RWPE2 (cell line): ENCODE data around the gene ATP5PD.

Source experiments
- ATAC-seq: fragments of 200-7000 bp; cut with Tn5 transposase; 3 replicates; pipeline ENCODE4 v1.9.1; 2021; ENCODE audit warnings: low read depth
- DNase-seq: peaks from one replicate; pipeline ENCODE4 v3.0.0-alpha.2; 2020; ENCODE audit warnings: low spot score
- H3K27ac ChIP-seq: fragments of 450-650 bp; 2 replicates; pipeline ENCODE4 v1.5.1; 2017; ENCODE audit warnings: mild to moderate bottlenecking; ENCODE audit not compliant: poor library complexity, severe bottlenecking
- H3K27me3 ChIP-seq: fragments of 250-450 bp; sonication (Bioruptor Pico); 2 replicates; pipeline ENCODE4 v1.5.1; 2021; ENCODE audit warnings: mild to moderate bottlenecking, moderate library complexity; ENCODE audit not compliant: insufficient read depth, poor library complexity, severe bottlenecking
- H3K36me3 ChIP-seq: fragments of 250-450 bp; sonication (Bioruptor Pico); 2 replicates; pipeline ENCODE4 v1.5.1; 2020; ENCODE audit warnings: low read depth, mild to moderate bottlenecking, moderate library complexity
- H3K4me1 ChIP-seq: fragments of 250-450 bp; sonication (Bioruptor Pico); 2 replicates; pipeline ENCODE4 v1.5.1; 2021; ENCODE audit warnings: mild to moderate bottlenecking, moderate library complexity; ENCODE audit not compliant: insufficient read depth, poor library complexity, severe bottlenecking
- H3K4me3 ChIP-seq: fragments of 250-450 bp; sonication (Bioruptor Pico); 2 replicates; pipeline ENCODE4 v1.5.1; 2021; ENCODE audit warnings: mild to moderate bottlenecking, moderate library complexity; ENCODE audit not compliant: severe bottlenecking
- H3K9me3 ChIP-seq: fragments of 250-450 bp; sonication (Bioruptor Pico); 2 replicates; pipeline ENCODE4 v1.5.1; 2021; ENCODE audit warnings: mild to moderate bottlenecking, moderate library complexity; ENCODE audit not compliant: severe bottlenecking
- TF ChIP-seq, protein P1 (sequence below): fragments of 450-650 bp; IDR thresholded peaks from one replicate; pipeline ENCODE4 v1.5.1; 2017; ENCODE audit warnings: mild to moderate bottlenecking, moderate library complexity; ENCODE audit not compliant: poor library complexity, severe bottlenecking

ATP5PD gene

DNA sequence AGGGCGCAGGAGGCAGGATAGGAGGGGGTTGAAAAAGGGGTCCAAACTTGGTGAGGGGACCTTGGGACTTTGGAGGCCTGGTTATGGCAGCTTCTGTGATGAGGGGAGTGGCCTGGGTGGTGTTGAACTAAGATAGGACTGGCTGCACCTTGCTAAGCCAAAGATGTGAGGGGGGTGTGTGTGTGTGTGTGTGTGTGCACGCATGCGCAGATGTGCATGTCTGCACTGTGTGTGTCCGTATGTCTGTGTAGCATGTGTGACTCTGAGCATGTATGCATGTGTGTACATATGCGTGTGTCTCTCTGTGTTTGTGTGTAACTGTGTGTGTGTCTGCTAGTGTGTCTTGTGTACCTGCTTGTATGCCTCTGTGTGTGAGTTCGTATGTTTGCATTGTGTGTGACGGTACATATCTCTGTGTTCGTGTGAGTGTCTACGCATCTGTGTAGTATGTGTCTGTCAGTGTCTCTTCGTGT lies 45.1 kb upstream of the ATP5PD start:
- DNase-seq (no peak), ATAC-seq (no peak)
- no peak overlapping the region for H3K4me3 ChIP-seq
- peak overlapping the region; percentile 49 for H3K27ac ChIP-seq
- TF ChIP-seq, protein P1, sequence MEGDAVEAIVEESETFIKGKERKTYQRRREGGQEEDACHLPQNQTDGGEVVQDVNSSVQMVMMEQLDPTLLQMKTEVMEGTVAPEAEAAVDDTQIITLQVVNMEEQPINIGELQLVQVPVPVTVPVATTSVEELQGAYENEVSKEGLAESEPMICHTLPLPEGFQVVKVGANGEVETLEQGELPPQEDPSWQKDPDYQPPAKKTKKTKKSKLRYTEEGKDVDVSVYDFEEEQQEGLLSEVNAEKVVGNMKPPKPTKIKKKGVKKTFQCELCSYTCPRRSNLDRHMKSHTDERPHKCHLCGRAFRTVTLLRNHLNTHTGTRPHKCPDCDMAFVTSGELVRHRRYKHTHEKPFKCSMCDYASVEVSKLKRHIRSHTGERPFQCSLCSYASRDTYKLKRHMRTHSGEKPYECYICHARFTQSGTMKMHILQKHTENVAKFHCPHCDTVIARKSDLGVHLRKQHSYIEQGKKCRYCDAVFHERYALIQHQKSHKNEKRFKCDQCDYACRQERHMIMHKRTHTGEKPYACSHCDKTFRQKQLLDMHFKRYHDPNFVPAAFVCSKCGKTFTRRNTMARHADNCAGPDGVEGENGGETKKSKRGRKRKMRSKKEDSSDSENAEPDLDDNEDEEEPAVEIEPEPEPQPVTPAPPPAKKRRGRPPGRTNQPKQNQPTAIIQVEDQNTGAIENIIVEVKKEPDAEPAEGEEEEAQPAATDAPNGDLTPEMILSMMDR = no peak
- H3K9me3 ChIP-seq = no peaks in the 10 kb centered on the region
- H3K36me3 ChIP-seq = no peaks in the 10 kb centered on the region; the same call in 1 of the 2 replicates
- H3K27me3 ChIP-seq = no peaks in the 10 kb centered on the region
- peaks cover 46% of the 10 kb centered on the region for H3K4me1 ChIP-seq

DNA sequence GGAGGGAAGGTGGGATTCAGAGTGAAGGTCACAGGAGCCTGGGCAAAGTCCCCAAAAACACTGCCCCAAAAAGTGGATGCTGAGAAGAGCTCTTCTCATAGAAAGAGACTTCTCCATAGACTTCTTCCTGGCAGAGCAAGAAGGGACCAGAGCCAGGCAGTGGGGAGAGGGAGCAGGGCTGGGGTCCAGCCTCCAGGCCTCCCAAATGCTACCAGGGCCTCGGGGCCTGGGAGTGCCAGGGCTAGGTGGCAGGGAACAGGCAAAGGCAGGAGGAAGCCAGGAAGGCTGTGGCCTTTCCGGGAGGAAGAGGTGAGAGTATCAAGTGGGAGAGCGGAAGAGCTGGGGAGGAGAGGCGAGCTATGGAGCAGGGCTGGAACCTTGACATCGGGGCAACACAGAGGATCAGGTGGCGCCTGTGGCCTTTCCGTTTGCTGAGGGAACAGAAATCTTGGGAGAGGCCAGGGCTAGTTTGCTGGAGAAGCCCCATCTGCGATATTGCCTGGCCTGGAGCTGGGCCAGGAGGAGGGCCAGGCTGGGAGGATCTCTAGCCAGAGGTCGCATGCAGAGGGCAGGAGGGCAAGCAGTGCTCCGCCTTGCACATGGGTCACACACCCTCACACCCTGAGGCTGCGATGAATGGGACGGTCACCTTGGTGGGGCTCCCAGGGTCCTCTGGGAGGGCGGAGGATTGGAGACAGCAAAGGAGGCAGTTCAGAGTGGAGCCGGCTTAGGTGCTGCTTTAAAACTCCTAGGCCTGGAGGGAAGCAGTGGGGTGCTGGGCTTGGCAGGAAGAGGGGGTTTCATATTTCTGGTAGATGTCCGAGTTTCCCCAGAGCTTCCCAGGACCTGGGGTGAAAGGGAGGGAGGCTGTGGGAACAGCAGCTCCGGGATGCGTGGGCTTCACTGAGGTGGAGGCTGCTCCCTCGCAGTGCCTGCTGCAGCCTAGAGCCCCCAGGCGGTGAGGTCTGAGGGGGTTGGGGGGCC lies 44.4 kb upstream of the ATP5PD start:
- ATAC-seq (no peak), DNase-seq (no peak)
- TF ChIP-seq, protein P1 = no peak
- peak overlapping the region; percentile 49 for H3K27ac ChIP-seq
- H3K4me3 ChIP-seq = no peak overlapping the region
- peaks cover 49% of the 10 kb centered on the region for H3K4me1 ChIP-seq
- no peaks in the 10 kb centered on the region for H3K9me3 ChIP-seq
- no peaks in the 10 kb centered on the region; the same call in 1 of the 2 replicates for H3K36me3 ChIP-seq
- no peaks in the 10 kb centered on the region for H3K27me3 ChIP-seq

DNA sequence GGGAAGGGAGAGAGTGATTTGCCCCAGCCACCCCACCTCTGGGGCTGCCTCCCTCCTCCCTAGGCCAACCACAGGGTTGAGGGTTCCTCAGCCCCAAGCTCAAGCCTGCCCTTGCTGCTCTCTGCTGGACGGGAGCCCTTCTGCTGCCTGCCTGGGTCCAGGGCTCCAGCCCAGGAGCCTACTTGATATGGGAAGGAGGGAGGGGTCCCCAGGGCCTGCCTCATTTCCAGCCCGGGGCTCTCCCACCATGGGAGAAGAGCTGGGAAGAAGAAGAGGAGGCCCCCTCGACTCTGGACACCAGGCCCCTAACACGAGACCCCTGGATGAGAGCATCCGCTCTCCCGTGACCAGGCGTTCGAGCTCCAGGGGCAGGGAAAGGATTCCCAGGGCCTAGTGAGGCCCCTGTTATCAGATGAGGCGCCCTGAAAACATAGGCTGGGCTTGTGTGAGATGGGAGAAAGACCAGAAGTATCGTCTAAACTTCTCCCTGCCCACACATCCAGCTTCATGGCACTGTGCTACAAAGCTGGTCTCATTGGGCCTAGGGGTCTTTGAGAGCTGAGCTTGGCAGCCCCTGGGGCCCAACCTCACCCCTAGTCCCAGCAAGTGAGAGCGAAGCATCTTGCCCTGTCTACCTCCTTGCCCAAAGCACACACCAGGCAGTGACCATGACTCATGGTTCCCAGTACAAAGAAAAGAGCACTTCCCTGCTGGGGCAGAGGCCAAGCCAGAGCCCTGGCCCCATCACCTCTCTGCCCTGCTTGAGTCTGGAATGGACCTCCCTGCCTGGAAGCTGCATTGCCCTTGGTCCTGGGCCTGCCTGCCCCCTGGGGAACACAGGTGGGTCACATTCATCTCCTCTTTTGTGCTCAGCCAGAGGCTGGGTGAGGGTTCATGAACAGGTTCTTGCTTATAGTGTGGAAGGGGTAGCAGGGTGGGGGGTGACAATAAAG lies 42.0 kb upstream of the ATP5PD start:
- DNase-seq = no peak
- TF ChIP-seq, protein P1 = no peak
- peak overlapping the region; percentile 44 for H3K4me3 ChIP-seq
- peak; percentile 35 for ATAC-seq
- H3K27ac ChIP-seq = peak overlapping the region; percentile 86
- H3K9me3 ChIP-seq = no peaks in the 10 kb centered on the region
- H3K36me3 ChIP-seq = no peaks in the 10 kb centered on the region
- no peaks in the 10 kb centered on the region for H3K27me3 ChIP-seq
- H3K4me1 ChIP-seq = peaks cover 47% of the 10 kb centered on the region

DNA sequence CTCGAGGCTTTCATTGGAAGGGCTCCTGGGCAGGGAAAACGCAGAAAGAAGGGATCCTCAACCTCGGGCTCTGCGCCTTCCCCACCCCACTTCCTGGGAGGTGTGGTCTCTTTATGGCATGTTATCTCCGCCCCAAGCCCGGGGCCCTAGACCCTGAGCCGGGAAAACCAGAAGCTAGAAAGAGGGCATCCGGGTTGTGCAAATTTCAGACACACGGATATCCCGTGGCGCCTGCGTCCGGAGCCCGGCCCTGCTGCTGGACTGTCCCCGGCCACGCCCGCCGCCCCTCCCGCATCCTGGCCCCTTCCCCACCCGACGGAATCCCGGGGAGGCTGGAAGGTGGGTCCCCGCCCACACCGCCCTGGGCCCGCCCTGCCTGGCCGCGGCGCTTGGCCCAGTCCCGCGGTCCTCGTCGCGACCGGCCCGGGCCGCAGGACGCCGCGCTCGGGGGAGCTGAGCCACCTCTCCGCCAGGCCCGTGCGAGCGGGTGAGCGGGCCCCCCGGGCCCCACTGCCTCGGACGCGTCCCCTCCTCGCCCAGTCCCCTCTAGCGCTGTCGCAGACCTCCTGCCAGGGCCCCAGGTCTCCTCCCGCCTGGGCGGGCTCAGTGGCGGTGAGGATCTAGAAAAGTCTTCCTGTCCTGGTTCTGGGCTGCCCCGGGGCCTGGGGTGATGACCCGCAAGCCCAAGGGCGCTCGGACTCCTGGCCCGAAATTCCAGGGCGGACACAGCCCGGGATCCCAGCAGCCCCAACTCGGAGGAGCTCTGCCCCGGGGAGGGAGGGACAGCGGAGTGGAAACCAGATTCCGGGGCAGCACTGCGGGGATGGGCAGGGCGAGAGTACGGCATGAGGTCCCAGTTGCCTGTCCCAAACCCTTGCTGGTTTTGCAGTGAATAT lies 41.0 kb upstream of the ATP5PD start, which contains the start of gene SLC16A5:
Gene SLC16A5, plus strand, starts transcription at position 397 of the 896 bp plus-strand sequence. CDS start 5,683 bp downstream, outside the sequence.
- H3K4me3 ChIP-seq = peak within 1 kb of the TSS; percentile 44
- ATAC-seq (peak; percentile 87), DNase-seq (peak; percentile 95)
- no peaks in the 10 kb centered on the region for H3K36me3 ChIP-seq
- H3K4me1 ChIP-seq = peaks cover 38% of the 10 kb centered on the region
- H3K9me3 ChIP-seq = no peaks in the 10 kb centered on the region
- TF ChIP-seq, protein P1 = no peak
- H3K27me3 ChIP-seq = no peaks in the 10 kb centered on the region
- peak within 1 kb of the TSS; percentile 86 for H3K27ac ChIP-seq
